ENCODE measurements around the gene ZNF22. TPM values are rescaled to one million over a fixed set of nuclear protein-coding genes. Genes with fewer than 3 reads are reported as not detected.

ZNF22 gene
- total and polyA plus RNA-seq, 2 of the 8 experiments (the other 6 are each of a cell fraction or from before 2014, with no cell fraction given): 18.2 to 45.2 TPM

DNA sequence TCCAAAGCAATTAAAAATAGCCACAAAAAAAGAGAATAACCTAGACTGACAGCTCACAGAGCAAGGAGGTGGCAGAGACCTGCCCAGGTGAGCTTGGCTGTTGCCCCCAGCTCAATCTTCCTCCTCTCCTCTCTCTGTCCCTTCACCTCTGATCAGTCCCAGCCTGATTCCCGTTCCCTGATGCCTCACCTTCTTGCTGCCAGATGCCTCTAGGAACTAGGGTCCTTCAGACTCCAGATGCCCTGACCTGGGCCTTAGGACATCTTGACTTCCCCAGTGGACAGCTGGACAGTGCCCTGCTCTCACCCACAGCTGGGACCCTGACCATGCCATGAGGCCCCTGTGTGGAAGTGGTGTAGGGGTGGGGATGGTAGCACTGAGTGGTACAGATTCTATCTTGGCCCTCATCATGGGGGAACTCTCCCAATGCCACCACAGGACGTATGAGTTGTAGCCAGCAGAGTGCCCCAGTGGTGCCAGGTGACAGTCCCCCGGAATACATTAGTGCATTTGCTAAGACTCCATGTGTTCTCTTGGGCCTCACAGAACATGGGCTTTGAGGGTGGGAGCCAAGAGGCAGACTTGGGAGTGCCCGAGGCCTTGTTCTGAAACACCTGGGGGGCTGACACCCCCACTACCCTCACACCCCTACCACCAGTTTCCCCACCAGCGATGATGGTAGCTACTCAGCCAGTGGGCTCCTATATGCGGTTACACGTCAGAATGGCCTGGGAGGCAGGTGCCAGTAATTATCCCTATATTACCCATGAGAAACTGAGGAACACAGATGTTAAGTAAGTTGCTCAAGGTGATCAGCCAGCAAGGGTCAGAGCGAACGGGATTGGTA is 24.1 kb upstream of the ZNF22 start (continued):
- TF ChIP-seq, protein P1, sequence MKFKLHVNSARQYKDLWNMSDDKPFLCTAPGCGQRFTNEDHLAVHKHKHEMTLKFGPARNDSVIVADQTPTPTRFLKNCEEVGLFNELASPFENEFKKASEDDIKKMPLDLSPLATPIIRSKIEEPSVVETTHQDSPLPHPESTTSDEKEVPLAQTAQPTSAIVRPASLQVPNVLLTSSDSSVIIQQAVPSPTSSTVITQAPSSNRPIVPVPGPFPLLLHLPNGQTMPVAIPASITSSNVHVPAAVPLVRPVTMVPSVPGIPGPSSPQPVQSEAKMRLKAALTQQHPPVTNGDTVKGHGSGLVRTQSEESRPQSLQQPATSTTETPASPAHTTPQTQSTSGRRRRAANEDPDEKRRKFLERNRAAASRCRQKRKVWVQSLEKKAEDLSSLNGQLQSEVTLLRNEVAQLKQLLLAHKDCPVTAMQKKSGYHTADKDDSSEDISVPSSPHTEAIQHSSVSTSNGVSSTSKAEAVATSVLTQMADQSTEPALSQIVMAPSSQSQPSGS (IDR thresholded peaks at IDR 0.05; ENCODE audit: low read length): no peak
